T1000 (cell line): ENCODE data around the gene AHNAK2.

ENCODE experiments used
- DNase-seq: peaks from one replicate; lab custom pipeline; 2025; ENCODE audit warnings: mixed read lengths; lab: John Stamatoyannopoulos, UW

Gene AHNAK2

DNA sequence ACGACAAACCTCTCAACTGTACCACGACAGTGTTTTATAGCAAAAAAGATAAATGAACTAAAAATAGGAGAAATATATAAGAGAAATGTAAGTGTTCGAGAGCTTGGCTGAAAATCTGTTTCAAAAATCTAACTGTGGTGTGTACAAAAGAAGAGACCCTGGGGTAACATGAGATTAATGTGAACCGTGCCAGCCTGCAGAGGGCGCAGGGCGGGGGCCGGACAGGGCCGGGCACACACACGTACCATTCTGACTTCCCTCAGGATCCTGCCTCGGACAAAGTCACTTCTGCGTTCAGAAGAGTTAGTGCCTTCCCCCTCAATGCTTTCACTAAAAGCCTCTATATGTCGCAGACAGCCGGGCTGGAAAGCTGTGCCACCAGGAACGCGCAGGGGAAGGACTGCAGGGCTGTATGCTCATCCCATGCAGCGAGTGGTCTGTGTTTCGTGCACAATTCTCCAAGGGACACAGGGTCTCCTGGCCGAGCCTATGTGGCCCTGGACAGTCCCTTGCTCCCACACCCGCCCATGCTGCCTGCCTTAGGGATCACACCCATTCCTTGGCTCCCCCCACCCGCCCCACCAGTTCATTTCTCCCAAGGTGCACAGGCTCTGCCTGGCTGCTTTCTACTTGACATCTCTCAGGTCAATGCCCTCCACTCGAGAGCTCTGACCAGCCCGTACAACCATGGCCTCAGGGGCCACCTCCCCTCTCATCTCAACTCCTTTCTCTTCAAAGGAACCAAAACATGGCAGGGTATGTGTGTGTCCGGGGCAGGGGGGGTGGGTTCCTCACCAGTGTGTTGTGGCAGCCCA is 34.2 kb upstream of the AHNAK2 start:
- no peak for DNase-seq

GRCh38 chr14:105011312-105011990 is 33.3 kb upstream of the AHNAK2 start:
- no peak for DNase-seq

DNA sequence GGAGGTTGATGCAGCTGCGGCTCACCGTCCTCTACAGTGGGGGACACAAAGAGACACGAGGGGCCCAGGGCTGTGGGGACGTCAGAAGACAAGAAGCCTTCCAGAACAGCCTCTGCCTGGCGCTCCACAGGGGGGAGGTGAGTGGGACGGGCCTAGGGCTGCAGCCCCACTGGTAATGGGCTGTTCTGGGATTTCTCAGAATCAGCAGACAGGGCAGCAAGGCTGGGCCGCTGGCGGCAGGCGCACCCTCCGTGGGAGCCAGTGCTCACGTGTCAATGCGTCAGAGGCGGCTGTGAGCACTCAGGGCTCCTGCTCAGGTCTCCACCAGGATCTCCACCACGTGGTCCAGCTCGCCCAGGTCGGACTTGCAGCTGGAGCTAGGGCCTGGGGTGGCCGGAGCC is 32.7 kb upstream of the AHNAK2 start:
- DNase-seq, result no peak

DNA sequence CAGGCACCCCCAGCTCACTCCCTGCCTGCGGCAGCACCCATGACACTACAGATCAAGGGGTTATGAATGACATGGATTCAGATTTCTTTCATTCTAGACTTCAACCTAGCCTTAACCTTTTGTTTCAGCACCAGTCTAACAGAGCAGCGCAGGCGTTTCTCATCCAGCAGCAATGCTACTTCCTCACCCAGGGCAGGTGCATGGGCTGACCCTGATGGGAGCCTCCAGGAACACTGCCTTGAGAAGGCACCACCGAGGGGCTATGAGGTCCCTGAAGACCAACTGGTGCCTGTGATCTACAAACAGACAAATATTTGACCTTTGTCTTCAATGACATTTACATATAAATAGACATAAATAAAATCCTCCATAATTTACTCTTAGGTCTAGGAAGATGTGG is 31.9 kb upstream of the AHNAK2 start:
- no peak for DNase-seq

GRCh38 chr14:105007593-105008264 is 29.6 kb upstream of the AHNAK2 start:
- DNase-seq, result no peak

DNA sequence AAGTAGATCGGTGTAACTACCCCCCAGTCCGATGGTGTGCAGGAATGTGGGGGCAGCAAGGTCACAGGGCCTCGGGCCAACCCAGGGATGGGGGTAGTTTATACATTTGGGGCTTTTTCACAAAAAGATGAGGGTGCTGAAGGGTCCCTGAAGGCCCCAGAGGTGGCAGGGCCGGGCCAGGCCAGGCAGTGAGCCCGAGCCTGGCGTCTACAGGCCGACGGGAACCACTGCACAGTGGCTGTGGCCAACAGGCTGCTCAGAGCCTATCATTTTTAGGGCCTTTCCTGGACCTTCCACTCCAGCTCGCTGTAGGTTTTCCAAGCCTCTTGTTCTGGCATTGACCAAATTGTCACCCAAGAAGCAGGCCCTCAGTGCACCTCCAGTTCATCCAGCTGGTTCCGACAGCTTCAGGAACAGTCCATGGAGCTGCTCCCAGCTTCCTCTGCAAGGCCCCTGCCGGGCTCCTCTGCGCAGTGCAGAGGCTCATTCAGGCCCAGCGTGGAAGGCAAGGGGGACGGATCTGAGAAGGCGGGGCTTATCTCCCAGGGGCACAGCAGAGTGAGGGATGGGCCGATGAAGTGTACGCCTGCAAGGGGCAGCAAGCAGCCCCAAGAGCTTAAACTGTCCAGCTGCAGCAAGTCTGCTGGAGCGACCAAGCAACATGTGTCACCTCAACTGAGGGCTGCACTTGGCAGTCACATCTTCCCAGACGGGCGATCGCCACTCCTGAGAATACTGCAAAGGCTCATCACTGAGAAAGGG is 28.8 kb upstream of the AHNAK2 start:
- DNase-seq, result no peak

GRCh38 chr14:105005929-105006830 is 28.0 kb upstream of the AHNAK2 start:
- DNase-seq, result no peak

GRCh38 chr14:105005329-105005928 is 27.3 kb upstream of the AHNAK2 start:
- DNase-seq, result no peak

GRCh38 chr14:104999361-104999760 is 21.2 kb upstream of the AHNAK2 start:
- no peak for DNase-seq

DNA sequence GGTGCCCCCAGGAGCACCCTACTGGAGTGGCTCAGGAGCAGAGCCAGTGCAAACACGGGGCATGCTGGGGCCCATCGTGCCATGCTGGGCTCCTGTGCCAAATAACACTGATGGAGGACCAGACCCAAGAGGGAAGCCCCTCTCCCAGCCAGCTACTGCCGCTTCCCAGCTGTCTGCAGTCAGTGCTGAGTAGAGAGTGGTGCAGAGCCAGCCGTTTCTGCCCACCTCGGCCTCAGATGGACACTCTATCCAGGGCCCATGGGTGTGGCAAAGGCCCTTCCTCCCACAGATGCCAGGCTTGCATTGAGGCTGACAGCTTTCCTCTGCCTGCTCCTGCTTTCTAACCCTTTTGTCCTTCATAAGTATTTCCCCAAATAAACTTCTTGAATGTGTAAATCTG is 20.6 kb upstream of the AHNAK2 start:
- DNase-seq, result no peak

DNA sequence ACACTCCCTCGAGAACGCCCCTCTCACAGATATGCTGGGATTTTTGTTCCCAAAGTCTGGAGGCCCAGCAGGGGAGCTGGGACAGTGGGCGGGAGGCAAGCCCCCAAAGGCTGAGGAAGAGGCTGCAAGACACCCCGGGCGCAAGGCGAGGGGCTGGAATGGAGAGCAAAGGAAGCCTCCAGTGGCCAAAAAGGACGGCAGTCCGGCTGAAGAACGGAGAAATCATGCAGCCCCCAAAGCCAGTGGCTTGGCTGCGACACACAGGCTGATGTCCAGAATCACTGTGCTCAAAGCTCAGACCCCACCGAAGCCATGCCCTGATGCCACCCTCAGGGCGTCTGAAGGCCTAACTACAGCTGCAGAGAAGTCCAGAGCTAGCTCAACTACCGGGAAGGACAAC is 18.3 kb upstream of the AHNAK2 start:
- no peak for DNase-seq

DNA sequence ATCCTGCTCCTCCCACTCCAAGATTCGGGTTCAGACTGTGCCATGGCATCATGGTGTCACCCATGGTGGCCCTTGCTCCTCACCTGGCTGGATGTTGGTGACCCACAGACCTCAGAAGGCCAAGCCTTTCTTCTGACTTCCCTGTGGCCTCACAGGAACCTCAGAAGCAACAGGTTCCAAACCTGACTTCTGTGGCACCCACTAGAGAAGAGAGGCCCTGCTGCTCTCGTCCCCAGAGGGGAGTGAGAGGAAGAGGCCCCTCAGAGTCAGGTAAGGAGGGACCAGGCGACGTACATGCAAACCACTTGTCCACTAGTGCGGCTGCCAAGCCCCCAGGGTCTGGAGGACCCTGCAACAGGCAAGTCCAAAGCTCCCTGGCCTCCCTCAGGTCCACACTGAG is 17.9 kb upstream of the AHNAK2 start:
- no peak for DNase-seq

GRCh38 chr14:104994978-104995377 is 16.8 kb upstream of the AHNAK2 start:
- no peak for DNase-seq

- DNase-seq, result no peak
These were observed 15.8 kb upstream of the AHNAK2 start for GRCh38 chr14:104993808-104994591.

DNA sequence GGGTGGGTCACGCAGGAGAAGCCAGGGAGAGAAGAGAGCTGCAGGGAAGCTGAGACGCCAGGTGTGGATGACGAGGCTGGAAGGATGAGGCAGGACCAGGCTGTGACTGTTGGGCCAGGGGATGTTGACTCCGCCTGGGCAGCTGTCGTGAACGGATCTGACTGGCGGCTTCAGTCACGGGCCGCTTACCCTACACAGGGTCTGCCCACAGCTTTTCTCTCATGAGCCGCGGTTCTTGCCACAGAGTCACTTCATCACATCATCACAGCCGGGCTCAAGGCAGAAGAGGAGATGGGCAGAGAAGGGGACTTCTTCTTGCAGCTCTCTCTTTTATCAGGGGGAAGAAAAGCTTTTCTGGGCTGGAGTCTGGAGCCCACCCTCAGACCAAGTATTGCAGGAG is 15.1 kb upstream of the AHNAK2 start:
- DNase-seq, result no peak

- no peak for DNase-seq
These were observed 14.3 kb upstream of the AHNAK2 start for GRCh38 chr14:104992501-104992900.

GRCh38 chr14:104991896-104992230 is 13.7 kb upstream of the AHNAK2 start:
- no peak for DNase-seq

GRCh38 chr14:104989951-104990303 is 11.8 kb upstream of the AHNAK2 start:
- no peak for DNase-seq

GRCh38 chr14:104989236-104989950 is 11.2 kb upstream of the AHNAK2 start:
- no peak for DNase-seq
